ENCODE results near the gene CCDC32. TPM values are rescaled to one million over a fixed set of nuclear protein-coding genes. Genes with fewer than 3 reads are reported as not detected.

The CCDC32 gene
- total RNA-seq, 1 donor from 2014 or later: 25.9 TPM

DNA sequence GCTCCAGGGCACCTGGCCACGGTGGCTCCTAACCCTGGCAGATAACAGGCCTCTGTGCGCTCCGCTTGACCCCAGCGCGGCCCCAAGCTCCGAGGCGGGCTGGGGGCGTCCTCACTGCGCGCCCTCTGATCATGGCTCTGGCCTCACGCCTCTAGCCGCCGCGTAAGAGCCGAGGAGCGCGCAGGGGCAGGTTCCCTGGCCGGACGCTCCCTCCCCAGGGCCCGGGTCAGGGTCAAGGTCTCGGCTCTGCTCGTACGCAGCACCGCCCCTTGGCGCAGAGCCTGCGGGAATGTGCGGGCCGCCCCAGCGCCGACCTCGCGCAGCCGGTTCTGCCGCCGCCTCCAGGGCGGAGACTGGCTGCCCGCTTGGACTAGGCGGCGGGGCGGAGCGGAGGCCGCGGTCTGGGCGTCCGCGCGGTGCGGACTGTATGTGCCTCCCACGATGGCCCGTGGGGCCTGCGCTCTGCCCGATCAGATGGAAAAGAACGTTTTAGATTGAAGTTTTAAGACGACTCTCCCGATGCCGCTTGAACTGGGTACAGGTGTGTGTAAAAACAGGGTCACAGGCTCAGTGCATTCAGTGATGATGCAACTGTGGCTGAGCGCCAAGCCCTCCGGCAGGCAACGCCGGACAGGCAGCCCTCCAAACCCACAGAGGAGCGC lies 53.2 kb downstream of the CCDC32 start:
- peak; percentile 25 for DNase-seq

DNA sequence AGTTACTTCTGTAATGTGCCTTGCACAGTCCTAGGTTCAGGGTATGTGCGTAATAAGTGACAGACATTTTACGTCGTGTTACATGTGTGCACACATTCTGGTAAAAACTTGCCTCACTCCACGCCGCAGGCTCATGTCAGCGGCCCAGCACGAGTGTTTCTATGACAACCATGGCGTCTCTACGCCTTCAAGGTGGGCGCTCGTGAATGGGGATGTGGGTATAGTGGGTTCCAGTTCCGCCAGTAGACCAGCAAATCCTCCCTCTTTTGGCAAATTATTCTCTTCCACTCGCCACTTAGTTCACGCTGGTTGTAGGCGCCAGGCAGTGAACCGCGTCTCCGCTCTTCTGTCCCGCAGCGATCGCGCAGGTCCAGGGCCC lies 53.8 kb downstream of the CCDC32 start:
- DNase-seq: no peak

- no peak for DNase-seq
Measured at GRCh38 chr15:40510201-40510600, 54.6 kb downstream of the CCDC32 start.

GRCh38 chr15:40508216-40508615 lies 56.6 kb downstream of the CCDC32 start:
- DNase-seq: no peak

DNA sequence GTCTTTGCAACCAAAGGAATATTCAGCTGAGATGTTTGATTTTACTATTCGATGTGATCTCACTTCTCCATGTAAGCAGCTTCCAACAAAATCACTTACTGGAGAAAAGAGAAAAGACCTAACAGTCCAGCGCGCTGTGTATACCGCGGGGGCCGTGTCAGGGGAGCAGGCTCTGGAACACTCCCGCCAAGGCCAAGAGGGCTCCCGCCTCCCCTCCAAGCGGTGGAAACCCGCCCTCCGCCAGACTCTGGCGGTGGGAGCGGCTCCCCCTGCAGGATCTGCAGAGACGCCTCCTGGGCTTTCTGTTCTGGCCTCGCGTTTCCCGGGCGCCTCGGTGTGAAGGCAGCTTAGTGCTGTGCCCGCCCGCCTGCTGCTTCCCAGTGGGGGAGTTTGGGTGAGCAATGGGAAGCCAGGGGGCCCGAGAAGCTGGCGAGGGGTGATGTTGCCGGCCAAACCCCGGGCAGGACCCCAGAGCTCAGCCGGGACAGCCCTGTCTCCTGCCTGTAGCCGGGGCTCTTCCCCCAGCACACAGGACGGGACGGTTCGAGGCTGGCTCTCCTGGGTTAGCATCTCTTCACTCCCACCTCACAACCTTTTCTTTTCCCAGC lies 57.8 kb downstream of the CCDC32 start:
- DNase-seq: peak; percentile 22

Small RNA genes lying within 50 kb of the gene (small RNA-seq; reads per million reads assigned to genes)
- gene RF00017 (not detected), gene RNU6-516P (not detected)

Other genes with a start within 250 kb of the CCDC32 start
- gene INAFM2, start 241.3 kb downstream of the CCDC32 start, total RNA-seq: 14.8 TPM
- 1.6 TPM for gene CCDC9B, start 224.1 kb downstream of the CCDC32 start, total RNA-seq
- not detected for gene PHGR1, start 214.0 kb downstream of the CCDC32 start, total RNA-seq
- gene DISP2, start 206.8 kb downstream of the CCDC32 start, total RNA-seq: 9.2 TPM
- 17.8 TPM for gene KNSTRN, start 182.3 kb downstream of the CCDC32 start, total RNA-seq
- 22.1 TPM for gene IVD, start 159.2 kb downstream of the CCDC32 start, total RNA-seq
- gene BAHD1, start 124.1 kb downstream of the CCDC32 start, total RNA-seq: 10.6 TPM
- 1.6 TPM for gene CHST14, start 94.1 kb downstream of the CCDC32 start, total RNA-seq
- 14.2 TPM for gene RPUSD2, start 4.3 kb upstream of the CCDC32 start, total RNA-seq
- 4.7 TPM for gene KNL1, start 29.2 kb upstream of the CCDC32 start, total RNA-seq
- gene RAD51, start 130.1 kb upstream of the CCDC32 start, total RNA-seq: 0.47 TPM
- 15.0 TPM for gene RMDN3, start 190.2 kb upstream of the CCDC32 start, total RNA-seq
- 1.9 TPM for gene GCHFR, start 199.0 kb upstream of the CCDC32 start, total RNA-seq
- not detected for gene C15orf62, start 204.9 kb upstream of the CCDC32 start, total RNA-seq
- 21.8 TPM for gene ZFYVE19, start 242.0 kb upstream of the CCDC32 start, total RNA-seq
- gene DNAJC17, start 242.4 kb upstream of the CCDC32 start, total RNA-seq: 12.8 TPM

Measured in occipital lobe (tissue), 3 donors.